Measurements from ENCODE around the gene AZU1. TPM values are rescaled to one million over a fixed set of nuclear protein-coding genes. Genes with fewer than 3 reads are reported as not detected.
A peak's percentile ranks its signal among the peaks of the same experiment; 100 is the strongest.

The AZU1 gene
- total and polyA plus RNA-seq, 4 donors, result 0.08 to 20.2 (median 0.99) TPM

DNA sequence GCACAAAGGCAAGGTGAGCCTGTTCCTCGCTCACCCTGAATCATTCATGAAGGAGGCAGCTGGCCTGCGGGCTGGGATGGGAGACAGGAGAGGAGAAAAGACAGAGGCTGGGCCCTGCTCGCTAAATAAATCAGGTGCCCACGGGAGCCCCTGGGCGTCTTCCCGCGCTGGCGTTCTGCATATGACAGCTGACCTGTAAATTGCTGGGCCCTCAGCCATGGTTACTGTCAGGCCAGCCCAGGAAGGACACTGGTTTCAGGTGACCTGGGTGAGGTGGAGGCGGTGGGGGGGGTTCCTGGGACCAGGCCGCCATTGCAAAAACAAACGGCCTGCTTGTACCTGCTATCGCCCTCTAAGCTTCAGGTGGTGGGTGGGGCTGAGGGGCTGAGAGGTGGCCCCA, 33.8 kb upstream of the AZU1 start (continued):
- no peak for TF ChIP-seq RAD21 (IDR thresholded peaks at IDR 0.05)

DNA sequence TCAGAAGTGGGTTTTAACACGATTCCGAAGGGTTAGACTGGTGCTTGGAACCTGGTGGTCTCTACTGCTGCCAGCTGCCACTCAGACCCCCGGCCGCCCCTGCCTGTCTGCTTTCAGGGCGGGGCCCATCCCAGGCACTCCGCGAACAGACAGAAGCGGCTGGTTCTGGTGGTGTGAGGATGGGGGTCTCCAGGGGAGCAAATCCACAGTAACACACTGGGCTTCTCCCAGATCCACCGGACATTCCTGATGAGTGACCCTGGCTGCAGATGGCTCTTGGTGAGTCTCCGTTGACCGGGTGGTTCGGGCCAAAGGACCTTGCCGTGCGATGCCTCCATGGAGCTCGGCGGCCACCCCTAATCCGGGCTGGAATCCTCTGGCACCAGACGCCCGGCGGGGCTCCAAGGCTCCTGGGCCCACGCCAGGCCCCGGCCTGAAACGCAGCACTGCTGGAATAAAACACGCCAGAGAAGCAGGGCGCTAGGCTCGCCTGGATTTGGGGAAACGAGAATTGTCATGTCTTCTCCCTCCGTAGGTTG, 32.5 kb upstream of the AZU1 start:
- Histone ChIP-seq H3K27me3 (ENCODE audit: control insufficient read depth in 4 of 4, insufficient read depth in 4 of 4, low read length in 3 of 4) (no peaks in the 10 kb centered on the region), H3K4me1 (ENCODE audit: control insufficient read depth in 4 of 4, insufficient read depth in 4 of 4, low read length in 3 of 4) (peaks cover 0 to 22% (median 15%) of the 10 kb centered on the region in 4 donors), H3K36me3 (ENCODE audit: control insufficient read depth in 4 of 4, insufficient read depth in 3 of 4, low read depth in 1 of 4, low read length in 3 of 4) (peaks cover 0 to 3% (median 0%) of the 10 kb centered on the region in 4 donors), H3K9me3 (ENCODE audit: control insufficient read depth in 4 of 4, low read length in 3 of 4) (no peaks in the 10 kb centered on the region), H3K4me3 (ENCODE audit: low read depth in 1 of 3, low read length in 3 of 3) (no peak overlapping the region), H3K9ac (ENCODE audit: low read depth in 1 of 2, low read length in 2 of 2) (no peak overlapping the region), H3K27ac (ENCODE audit: low read depth in 1 of 2, low read length in 2 of 2) (peak overlapping the region in 1 of 2 donors; percentile 33)
- TF ChIP-seq TAF1 (conservative IDR thresholded peaks at IDR 0.05) (no peak), HNF4G (IDR thresholded peaks at IDR 0.05) (no peak), YY1 (IDR thresholded peaks at IDR 0.05) (no peak), FOXA2 (IDR thresholded peaks at IDR 0.05) (no peak), RXRA (IDR thresholded peaks at IDR 0.05) (no peak), FOXA1 (IDR thresholded peaks at IDR 0.05) (no peak), JUND (IDR thresholded peaks at IDR 0.05) (no peak), GABPA (IDR thresholded peaks at IDR 0.05 in 1 of 2, conservative IDR thresholded peaks at IDR 0.05 in 1 of 2) (no peak)
- TF ChIP-seq, protein P1, sequence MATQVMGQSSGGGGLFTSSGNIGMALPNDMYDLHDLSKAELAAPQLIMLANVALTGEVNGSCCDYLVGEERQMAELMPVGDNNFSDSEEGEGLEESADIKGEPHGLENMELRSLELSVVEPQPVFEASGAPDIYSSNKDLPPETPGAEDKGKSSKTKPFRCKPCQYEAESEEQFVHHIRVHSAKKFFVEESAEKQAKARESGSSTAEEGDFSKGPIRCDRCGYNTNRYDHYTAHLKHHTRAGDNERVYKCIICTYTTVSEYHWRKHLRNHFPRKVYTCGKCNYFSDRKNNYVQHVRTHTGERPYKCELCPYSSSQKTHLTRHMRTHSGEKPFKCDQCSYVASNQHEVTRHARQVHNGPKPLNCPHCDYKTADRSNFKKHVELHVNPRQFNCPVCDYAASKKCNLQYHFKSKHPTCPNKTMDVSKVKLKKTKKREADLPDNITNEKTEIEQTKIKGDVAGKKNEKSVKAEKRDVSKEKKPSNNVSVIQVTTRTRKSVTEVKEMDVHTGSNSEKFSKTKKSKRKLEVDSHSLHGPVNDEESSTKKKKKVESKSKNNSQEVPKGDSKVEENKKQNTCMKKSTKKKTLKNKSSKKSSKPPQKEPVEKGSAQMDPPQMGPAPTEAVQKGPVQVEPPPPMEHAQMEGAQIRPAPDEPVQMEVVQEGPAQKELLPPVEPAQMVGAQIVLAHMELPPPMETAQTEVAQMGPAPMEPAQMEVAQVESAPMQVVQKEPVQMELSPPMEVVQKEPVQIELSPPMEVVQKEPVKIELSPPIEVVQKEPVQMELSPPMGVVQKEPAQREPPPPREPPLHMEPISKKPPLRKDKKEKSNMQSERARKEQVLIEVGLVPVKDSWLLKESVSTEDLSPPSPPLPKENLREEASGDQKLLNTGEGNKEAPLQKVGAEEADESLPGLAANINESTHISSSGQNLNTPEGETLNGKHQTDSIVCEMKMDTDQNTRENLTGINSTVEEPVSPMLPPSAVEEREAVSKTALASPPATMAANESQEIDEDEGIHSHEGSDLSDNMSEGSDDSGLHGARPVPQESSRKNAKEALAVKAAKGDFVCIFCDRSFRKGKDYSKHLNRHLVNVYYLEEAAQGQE (IDR thresholded peaks at IDR 0.05), result no peak
- TF ChIP-seq, protein P2, sequence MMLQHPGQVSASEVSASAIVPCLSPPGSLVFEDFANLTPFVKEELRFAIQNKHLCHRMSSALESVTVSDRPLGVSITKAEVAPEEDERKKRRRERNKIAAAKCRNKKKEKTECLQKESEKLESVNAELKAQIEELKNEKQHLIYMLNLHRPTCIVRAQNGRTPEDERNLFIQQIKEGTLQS (IDR thresholded peaks at IDR 0.05), result no peak
- TF ChIP-seq, protein P3, sequence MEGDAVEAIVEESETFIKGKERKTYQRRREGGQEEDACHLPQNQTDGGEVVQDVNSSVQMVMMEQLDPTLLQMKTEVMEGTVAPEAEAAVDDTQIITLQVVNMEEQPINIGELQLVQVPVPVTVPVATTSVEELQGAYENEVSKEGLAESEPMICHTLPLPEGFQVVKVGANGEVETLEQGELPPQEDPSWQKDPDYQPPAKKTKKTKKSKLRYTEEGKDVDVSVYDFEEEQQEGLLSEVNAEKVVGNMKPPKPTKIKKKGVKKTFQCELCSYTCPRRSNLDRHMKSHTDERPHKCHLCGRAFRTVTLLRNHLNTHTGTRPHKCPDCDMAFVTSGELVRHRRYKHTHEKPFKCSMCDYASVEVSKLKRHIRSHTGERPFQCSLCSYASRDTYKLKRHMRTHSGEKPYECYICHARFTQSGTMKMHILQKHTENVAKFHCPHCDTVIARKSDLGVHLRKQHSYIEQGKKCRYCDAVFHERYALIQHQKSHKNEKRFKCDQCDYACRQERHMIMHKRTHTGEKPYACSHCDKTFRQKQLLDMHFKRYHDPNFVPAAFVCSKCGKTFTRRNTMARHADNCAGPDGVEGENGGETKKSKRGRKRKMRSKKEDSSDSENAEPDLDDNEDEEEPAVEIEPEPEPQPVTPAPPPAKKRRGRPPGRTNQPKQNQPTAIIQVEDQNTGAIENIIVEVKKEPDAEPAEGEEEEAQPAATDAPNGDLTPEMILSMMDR (IDR thresholded peaks at IDR 0.05; ENCODE audit: low read depth, low read length, missing input control), result no peak
- DNase-seq (ENCODE audit: low spot score), result peak; percentile 32
- WGBS, result 86% methylated on average over 28 of the region's 28 CpGs

DNA sequence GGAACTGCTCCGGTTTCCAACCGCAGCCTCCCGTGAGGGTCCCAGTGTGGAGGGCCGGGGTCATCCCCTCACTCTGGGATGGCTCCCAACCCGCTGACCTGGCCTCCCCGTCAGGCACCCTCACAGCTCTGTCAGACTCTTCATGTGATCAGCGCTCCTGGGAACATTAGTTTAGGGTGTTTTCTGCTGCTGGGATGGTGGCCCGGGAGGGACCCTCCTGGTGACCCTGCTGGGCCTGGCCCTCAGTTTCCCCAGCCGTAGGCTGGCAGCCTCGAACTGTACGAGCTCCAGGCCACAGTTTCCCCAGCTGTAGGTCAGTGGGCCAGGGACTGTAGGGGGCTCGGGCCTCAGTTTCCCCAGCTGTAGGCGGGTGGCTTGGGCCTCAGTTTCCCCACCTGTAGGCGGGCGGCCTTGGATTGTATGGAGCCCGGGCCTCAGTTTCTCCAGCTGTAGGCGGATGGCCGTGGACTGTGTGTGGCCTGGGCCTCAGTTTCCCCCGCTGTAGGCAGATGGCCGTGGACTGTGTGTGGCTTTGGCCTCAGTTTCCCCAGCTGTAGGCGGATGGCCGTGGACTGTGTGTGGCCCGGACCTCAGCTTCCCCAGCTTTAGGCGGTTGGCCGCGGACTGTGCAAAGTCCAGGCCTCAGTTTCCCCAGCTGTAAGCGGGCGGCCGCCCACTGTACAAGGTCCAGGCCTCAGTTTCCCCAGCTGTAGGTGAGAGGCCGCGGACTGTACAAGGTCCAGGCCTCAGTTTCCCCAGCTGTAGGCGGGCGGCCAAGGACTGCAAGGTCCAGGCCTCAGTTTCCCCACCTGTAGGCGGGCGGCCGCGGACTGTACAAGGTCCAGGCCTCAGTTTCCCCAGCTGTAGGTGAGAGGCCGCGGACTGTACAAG, 31.7 kb upstream of the AZU1 start:
- WGBS, result 84% methylated on average over 39 of the region's 39 CpGs
- Histone ChIP-seq H3K27ac (ENCODE audit: low read depth in 1 of 2, low read length in 2 of 2) (peak overlapping the region in 1 of 2 donors; percentile 91), H3K9ac (ENCODE audit: low read depth in 1 of 2, low read length in 2 of 2) (peak overlapping the region in 1 of 2 donors; percentile 67), H3K9me3 (ENCODE audit: control insufficient read depth in 4 of 4, low read length in 3 of 4) (no peaks in the 10 kb centered on the region), H3K4me1 (ENCODE audit: control insufficient read depth in 4 of 4, insufficient read depth in 4 of 4, low read length in 3 of 4) (peaks cover 3 to 30% (median 23%) of the 10 kb centered on the region in 4 donors), H3K36me3 (ENCODE audit: control insufficient read depth in 4 of 4, insufficient read depth in 3 of 4, low read depth in 1 of 4, low read length in 3 of 4) (peaks cover 0 to 3% (median 0%) of the 10 kb centered on the region in 4 donors), H3K4me3 (ENCODE audit: low read depth in 1 of 3, low read length in 3 of 3) (peak overlapping the region; percentile 57 to 80 (median 58)), H3K27me3 (ENCODE audit: control insufficient read depth in 4 of 4, insufficient read depth in 4 of 4, low read length in 3 of 4) (no peaks in the 10 kb centered on the region)
- peak; percentile 34 for DNase-seq (ENCODE audit: low spot score)
- no peak for TF ChIP-seq HNF4G (IDR thresholded peaks at IDR 0.05)
- no peak for TF ChIP-seq YY1 (IDR thresholded peaks at IDR 0.05)
- TF ChIP-seq FOXA2 (IDR thresholded peaks at IDR 0.05), result no peak
- TF ChIP-seq, protein P4, sequence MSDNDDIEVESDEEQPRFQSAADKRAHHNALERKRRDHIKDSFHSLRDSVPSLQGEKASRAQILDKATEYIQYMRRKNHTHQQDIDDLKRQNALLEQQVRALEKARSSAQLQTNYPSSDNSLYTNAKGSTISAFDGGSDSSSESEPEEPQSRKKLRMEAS (IDR thresholded peaks at IDR 0.05), result no peak
- no peak for TF ChIP-seq GABPA (IDR thresholded peaks at IDR 0.05 in 1 of 2, conservative IDR thresholded peaks at IDR 0.05 in 1 of 2)
- no peak for TF ChIP-seq RXRA (IDR thresholded peaks at IDR 0.05)
- TF ChIP-seq FOXA1 (IDR thresholded peaks at IDR 0.05), result no peak
- TF ChIP-seq TAF1 (conservative IDR thresholded peaks at IDR 0.05), result no peak
- no peak for TF ChIP-seq RAD21 (IDR thresholded peaks at IDR 0.05)
- TF ChIP-seq, protein P2 (IDR thresholded peaks at IDR 0.05), result no peak
- TF ChIP-seq, protein P5, sequence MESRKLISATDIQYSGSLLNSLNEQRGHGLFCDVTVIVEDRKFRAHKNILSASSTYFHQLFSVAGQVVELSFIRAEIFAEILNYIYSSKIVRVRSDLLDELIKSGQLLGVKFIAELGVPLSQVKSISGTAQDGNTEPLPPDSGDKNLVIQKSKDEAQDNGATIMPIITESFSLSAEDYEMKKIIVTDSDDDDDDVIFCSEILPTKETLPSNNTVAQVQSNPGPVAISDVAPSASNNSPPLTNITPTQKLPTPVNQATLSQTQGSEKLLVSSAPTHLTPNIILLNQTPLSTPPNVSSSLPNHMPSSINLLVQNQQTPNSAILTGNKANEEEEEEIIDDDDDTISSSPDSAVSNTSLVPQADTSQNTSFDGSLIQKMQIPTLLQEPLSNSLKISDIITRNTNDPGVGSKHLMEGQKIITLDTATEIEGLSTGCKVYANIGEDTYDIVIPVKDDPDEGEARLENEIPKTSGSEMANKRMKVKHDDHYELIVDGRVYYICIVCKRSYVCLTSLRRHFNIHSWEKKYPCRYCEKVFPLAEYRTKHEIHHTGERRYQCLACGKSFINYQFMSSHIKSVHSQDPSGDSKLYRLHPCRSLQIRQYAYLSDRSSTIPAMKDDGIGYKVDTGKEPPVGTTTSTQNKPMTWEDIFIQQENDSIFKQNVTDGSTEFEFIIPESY (IDR thresholded peaks at IDR 0.05), result no peak
- no peak for TF ChIP-seq NR2F2 (IDR thresholded peaks at IDR 0.05)
- no peak for TF ChIP-seq EGR1 (IDR thresholded peaks at IDR 0.05; ENCODE audit: low read depth in 2 of 2)
- TF ChIP-seq, protein P3 (IDR thresholded peaks at IDR 0.05; ENCODE audit: low read depth, low read length, missing input control), result no peak
- TF ChIP-seq JUND (IDR thresholded peaks at IDR 0.05), result no peak

All from liver (tissue), 9 donors.